Measurements from ENCODE around the gene DHRS3.
"Not testable (repeated sequence)": the region's sequence is repeated elsewhere in the genome, so short reads cannot be mapped to it uniquely, and the experiment has no call there.

DHRS3 gene, protein sequence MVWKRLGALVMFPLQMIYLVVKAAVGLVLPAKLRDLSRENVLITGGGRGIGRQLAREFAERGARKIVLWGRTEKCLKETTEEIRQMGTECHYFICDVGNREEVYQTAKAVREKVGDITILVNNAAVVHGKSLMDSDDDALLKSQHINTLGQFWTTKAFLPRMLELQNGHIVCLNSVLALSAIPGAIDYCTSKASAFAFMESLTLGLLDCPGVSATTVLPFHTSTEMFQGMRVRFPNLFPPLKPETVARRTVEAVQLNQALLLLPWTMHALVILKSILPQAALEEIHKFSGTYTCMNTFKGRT

DNA sequence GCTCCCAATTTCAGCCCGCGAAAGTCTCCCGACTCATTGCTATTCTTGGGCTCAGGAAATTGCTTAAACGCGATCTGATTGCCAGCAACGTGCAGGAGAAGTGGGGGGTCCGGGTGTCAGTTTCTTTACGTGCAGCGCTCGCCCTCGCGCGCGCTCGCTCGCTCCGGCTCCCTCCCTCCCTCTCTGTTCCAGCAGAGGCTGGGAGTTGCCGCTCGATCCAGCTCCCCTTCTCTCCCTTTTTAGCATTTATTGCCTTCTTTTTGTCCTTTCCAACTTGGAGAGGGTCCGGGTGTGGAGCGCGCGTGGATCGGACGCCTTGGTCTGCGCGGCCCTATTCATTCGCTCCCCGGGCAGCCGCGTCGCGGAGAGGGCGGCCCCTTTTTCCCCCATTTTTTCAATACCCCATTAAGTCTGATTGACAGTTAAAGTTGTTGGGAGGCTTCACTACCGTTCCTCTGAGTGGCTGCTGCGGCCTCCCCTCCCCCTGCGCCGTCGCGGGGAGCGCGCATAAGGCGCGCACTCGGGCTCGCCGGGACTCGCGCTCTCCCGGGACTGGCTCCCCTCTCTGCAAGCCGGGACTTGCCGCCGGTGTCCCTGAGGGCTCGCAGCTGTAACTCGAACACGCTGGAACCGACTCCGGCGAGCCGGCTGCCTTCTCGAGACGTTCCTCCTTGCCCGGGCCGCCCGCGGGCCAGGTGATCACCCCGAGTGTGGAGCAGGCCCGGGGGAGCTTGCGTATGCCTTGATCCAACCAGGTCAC, at the start of gene DHRS3:
DHRS3 (minus strand) TSS at position 310 of the 760 bp plus-strand sequence. CDS start 862 bp downstream, outside the sequence.
- Mint-ChIP-seq H3K27ac (peak within 1 kb of the TSS; percentile 96), H3K9me3 (no peaks in the 10 kb centered on the region), H3K4me3 (peak within 1 kb of the TSS; percentile 99), H3K36me3 (ENCODE audit: low read depth) (peaks cover 24% of the 10 kb centered on the region), H3K27me3 (ENCODE audit: low read depth) (peaks cover 5% of the 10 kb centered on the region), H3K4me1 (ENCODE audit: low read depth) (peaks cover 57% of the 10 kb centered on the region)

DNA sequence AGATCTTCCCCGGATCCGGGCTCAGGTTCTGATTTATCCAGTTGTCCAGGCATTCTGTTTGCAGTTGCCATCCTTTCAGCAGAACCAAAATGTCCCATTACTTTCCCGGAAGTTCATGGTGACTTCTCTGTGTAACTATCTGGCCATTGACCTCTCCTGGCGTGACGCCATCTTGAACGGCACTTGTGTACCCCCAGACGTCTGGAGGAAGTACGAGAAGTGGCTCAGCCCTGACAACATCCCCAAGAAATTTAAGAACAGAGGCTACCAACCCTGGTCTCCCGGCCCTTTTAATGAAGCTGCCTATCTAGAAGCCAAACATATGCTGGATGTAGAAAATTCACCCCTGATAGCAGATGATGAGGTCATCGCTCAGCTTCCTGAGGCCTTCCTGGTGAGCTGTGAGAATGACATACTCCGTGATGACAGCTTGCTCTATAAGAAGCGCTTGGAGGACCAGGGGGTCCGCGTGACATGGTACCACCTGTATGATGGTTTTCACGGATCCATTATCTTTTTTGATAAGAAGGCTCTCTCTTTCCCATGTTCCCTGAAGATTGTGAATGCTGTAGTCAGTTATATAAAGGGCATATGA, 48.2 kb upstream of the DHRS3 start:
- H3K4me3 Mint-ChIP-seq = no peak overlapping the region
- peaks cover 13% of the 10 kb centered on the region for H3K27me3 Mint-ChIP-seq (ENCODE audit: low read depth)
- H3K36me3 Mint-ChIP-seq (ENCODE audit: low read depth) = no peaks in the 10 kb centered on the region
- no peaks in the 10 kb centered on the region for H3K4me1 Mint-ChIP-seq (ENCODE audit: low read depth)
- peaks cover 8% of the 10 kb centered on the region for H3K9me3 Mint-ChIP-seq
- no peak overlapping the region for H3K27ac Mint-ChIP-seq

DNA sequence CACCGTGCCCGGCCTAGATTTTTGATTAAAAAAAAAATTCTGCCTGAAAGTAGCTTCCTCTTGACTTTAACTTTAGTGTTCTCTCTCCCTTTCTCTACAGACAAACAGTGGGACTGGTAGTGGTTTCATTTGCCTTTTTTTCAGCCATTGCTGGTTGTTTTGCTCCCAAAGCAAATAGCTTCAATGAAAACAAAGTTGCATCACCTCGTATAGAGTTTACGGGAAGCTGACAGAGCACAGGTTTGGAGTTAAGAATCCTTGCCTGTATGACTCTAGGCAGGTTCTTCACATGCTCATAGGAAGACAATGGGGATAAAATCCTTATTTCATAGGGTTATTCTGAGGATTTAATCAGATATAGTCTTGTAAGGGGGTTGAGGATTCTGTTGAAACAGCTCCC, 47.5 kb upstream of the DHRS3 start:
- H3K4me3 Mint-ChIP-seq = no peak overlapping the region
- peaks cover 8% of the 10 kb centered on the region for H3K9me3 Mint-ChIP-seq
- H3K4me1 Mint-ChIP-seq (ENCODE audit: low read depth) = no peaks in the 10 kb centered on the region
- H3K36me3 Mint-ChIP-seq (ENCODE audit: low read depth) = no peaks in the 10 kb centered on the region
- no peak overlapping the region for H3K27ac Mint-ChIP-seq
- H3K27me3 Mint-ChIP-seq (ENCODE audit: low read depth) = peaks cover 6% of the 10 kb centered on the region

GRCh38 chr1:12662556-12662955, 44.5 kb upstream of the DHRS3 start:
- Mint-ChIP-seq H3K27me3 (ENCODE audit: low read depth) (peaks cover 5% of the 10 kb centered on the region), H3K9me3 (no peaks in the 10 kb centered on the region), H3K36me3 (ENCODE audit: low read depth) (no peaks in the 10 kb centered on the region), H3K4me3 (no peak overlapping the region), H3K27ac (no peak overlapping the region), H3K4me1 (ENCODE audit: low read depth) (peaks cover 4% of the 10 kb centered on the region)

DNA sequence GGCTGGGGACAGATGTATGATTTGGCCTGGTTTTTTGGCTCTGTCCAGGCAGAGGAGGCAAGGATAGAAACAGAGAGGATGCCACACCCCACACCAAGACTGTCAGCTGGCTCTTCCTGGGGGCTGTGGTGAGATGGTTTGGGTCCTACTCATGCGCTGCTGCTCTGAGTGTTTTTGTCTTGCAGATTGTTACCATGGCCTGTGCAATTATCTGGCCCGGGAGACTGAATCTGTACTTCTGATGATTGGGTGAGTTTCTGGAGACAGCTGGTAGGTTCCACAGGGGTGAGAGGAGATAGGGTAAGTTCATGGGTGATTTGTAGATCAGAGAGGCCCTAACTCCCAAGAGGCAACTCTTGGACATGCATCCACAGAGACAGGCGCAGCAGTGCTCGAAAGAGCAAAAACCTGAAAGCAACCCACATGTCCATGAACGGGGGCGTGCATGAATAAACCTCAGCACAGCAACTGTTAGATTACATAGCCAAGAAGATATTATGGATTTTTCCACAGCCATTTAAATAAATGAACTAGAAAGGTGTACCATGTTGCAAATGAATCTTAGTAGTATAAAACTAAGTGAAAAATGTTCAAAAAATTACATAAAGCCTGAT, 43.7 kb upstream of the DHRS3 start:
- Mint-ChIP-seq H3K4me1 (ENCODE audit: low read depth) (peaks cover 7% of the 10 kb centered on the region), H3K27me3 (ENCODE audit: low read depth) (peaks cover 5% of the 10 kb centered on the region), H3K4me3 (no peak overlapping the region), H3K36me3 (ENCODE audit: low read depth) (no peaks in the 10 kb centered on the region), H3K9me3 (no peaks in the 10 kb centered on the region), H3K27ac (no peak overlapping the region)

DNA sequence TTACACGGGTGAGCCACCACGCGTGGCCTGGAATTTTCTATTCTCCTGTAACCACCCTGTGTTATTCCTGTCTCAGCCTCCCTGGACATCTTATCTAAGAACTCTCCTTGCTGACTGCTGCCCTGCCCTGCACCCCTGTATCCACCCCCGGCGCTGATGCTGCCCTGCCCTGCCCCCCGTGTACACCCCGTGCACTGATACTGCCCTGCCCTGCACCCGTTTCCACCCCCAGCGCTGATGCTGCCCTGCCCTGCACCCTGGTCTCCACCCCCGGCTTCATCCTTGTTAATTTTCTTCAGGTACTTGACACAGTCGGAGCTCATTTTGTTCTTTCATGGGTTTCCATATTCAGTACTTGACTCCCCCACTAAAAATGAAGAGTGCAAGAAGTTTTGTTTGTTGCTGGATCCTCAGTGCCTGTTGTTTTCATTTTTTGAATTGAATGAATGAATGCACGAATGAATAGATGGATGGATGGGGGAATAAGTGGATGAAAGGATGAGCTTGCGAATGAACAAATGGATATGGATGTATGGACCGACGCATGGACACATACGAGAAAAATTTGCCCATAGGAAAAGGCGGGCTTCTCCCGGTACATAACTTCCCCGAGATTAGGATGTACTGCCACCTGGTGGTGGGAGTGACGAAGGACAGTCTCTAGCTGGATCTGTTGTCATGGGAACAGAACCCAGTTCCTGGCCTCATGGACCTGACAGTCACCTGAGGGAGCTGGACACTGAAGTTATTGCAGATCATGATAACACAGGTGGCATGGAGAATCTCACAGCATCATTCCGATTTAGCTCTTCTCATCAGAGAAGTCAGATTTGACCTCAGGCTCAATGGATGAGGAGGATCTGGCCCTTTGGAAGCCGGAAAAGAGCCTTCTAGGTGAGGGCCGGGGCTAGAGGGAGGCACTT, 40.8 kb upstream of the DHRS3 start:
- H3K27ac Mint-ChIP-seq = no peak overlapping the region
- no peak overlapping the region for H3K4me3 Mint-ChIP-seq
- H3K9me3 Mint-ChIP-seq = no peaks in the 10 kb centered on the region
- H3K27me3 Mint-ChIP-seq (ENCODE audit: low read depth) = peaks cover 5% of the 10 kb centered on the region
- no peaks in the 10 kb centered on the region for H3K36me3 Mint-ChIP-seq (ENCODE audit: low read depth)
- peaks cover 7% of the 10 kb centered on the region for H3K4me1 Mint-ChIP-seq (ENCODE audit: low read depth)

- not testable (repeated sequence) for H3K27ac Mint-ChIP-seq; H3K27me3 Mint-ChIP-seq (ENCODE audit: low read depth); H3K9me3 Mint-ChIP-seq; H3K36me3 Mint-ChIP-seq (ENCODE audit: low read depth); H3K4me3 Mint-ChIP-seq; H3K4me1 Mint-ChIP-seq (ENCODE audit: low read depth)
These were observed 40.0 kb upstream of the DHRS3 start for GRCh38 chr1:12657885-12658512.

- peaks cover 7% of the 10 kb centered on the region for H3K4me1 Mint-ChIP-seq (ENCODE audit: low read depth)
- H3K36me3 Mint-ChIP-seq (ENCODE audit: low read depth) = no peaks in the 10 kb centered on the region
- H3K27me3 Mint-ChIP-seq (ENCODE audit: low read depth) = peaks cover 5% of the 10 kb centered on the region
- H3K27ac Mint-ChIP-seq = no peak overlapping the region
- no peak overlapping the region for H3K4me3 Mint-ChIP-seq
- H3K9me3 Mint-ChIP-seq = no peaks in the 10 kb centered on the region
These were observed 39.3 kb upstream of the DHRS3 start for GRCh38 chr1:12657060-12657884.

GRCh38 chr1:12656575-12656974, 38.6 kb upstream of the DHRS3 start:
- Mint-ChIP-seq H3K27me3 (ENCODE audit: low read depth) (peaks cover 5% of the 10 kb centered on the region), H3K4me1 (ENCODE audit: low read depth) (peaks cover 7% of the 10 kb centered on the region), H3K4me3 (no peak overlapping the region), H3K36me3 (ENCODE audit: low read depth) (no peaks in the 10 kb centered on the region), H3K27ac (no peak overlapping the region), H3K9me3 (no peaks in the 10 kb centered on the region)

- H3K4me1 Mint-ChIP-seq (ENCODE audit: low read depth) = peaks cover 10% of the 10 kb centered on the region
- H3K9me3 Mint-ChIP-seq = no peaks in the 10 kb centered on the region
These were observed 36.6 kb upstream of the DHRS3 start for GRCh38 chr1:12654657-12655056.

GRCh38 chr1:12654004-12654567, 36.1 kb upstream of the DHRS3 start:
- Mint-ChIP-seq H3K4me3 (no peak overlapping the region), H3K27ac (no peak overlapping the region), H3K36me3 (ENCODE audit: low read depth) (no peaks in the 10 kb centered on the region), H3K9me3 (no peaks in the 10 kb centered on the region), H3K4me1 (ENCODE audit: low read depth) (peaks cover 10% of the 10 kb centered on the region), H3K27me3 (ENCODE audit: low read depth) (peaks cover 14% of the 10 kb centered on the region)

More at GRCh38 chr1:12654657-12655056, 36.6 kb upstream of the DHRS3 start:
- H3K36me3 Mint-ChIP-seq (ENCODE audit: low read depth) = no peaks in the 10 kb centered on the region
- H3K27ac Mint-ChIP-seq = no peak overlapping the region
- peaks cover 11% of the 10 kb centered on the region for H3K27me3 Mint-ChIP-seq (ENCODE audit: low read depth)
- no peak overlapping the region for H3K4me3 Mint-ChIP-seq

- H3K4me1 Mint-ChIP-seq (ENCODE audit: low read depth) = peaks cover 2% of the 10 kb centered on the region
- H3K27ac Mint-ChIP-seq = no peak overlapping the region
- H3K27me3 Mint-ChIP-seq (ENCODE audit: low read depth) = peaks cover 13% of the 10 kb centered on the region
- H3K9me3 Mint-ChIP-seq = no peaks in the 10 kb centered on the region
- H3K36me3 Mint-ChIP-seq (ENCODE audit: low read depth) = no peaks in the 10 kb centered on the region
- H3K4me3 Mint-ChIP-seq = no peak overlapping the region
These were observed 32.0 kb upstream of the DHRS3 start for GRCh38 chr1:12649971-12650421.

Measured in T-helper 1 cell treated with Interleukin-12 subunit alpha and Interleukin-12 subunit beta and Interleukin-4 antibody, amounts not matched to agents 30 μg/mL and 1 μg/mL, for 36 hours (primary cell).